RWPE1 (cell line): ENCODE data around the gene TSN.
A peak's percentile ranks its signal among the peaks of the same experiment; 100 is the strongest.

ENCODE experiments used
- CTCF ChIA-PET: fragments of 350-600 bp; sonication (Branson Sonifier 250); formaldehyde crosslinking; extraction: SDS; loops from one replicate; lab custom pipeline; 2021; lab: Yijun Ruan, JAX
- POLR2A ChIA-PET: fragments of 400-600 bp; formaldehyde crosslinking; extraction: SDS; loops from one replicate; lab custom pipeline; 2020; ENCODE audit warnings: antibody characterized with exemption; ENCODE audit not compliant: low non-redundant PET; lab: Yijun Ruan, JAX
- DNase-seq: peaks from one replicate; pipeline ENCODE4 v3.0.0; 2012; ENCODE audit warnings: low spot score
- H3K27ac ChIP-seq: fragments of 450-650 bp; 2 replicates; pipeline ENCODE4 v1.5.1; 2017
- CTCF ChIP-seq: fragments of 450-650 bp; conservative IDR thresholded peaks from 2 replicates; pipeline ENCODE4 v1.5.1; 2017; ENCODE audit warnings: low read depth, mild to moderate bottlenecking

TSN gene

GRCh38 chr2:121740973-121741372, 14.5 kb upstream of the TSN start:
- no peak for TF ChIP-seq CTCF
- H3K27ac ChIP-seq: no peak overlapping the region
- no peak for DNase-seq
- ChIA-PET CTCF (interaction anchor here (0.6 kb wide), 1 partner anchor 1291 kb away, joined by 3 read pairs; no protein-coding TSS in a partner anchor), POLR2A (no interaction called here)

GRCh38 chr2:121741450-121741849, 14.0 kb upstream of the TSN start:
- POLR2A ChIA-PET: no interaction called here
- no peak overlapping the region for H3K27ac ChIP-seq
- DNase-seq: no peak
- CTCF ChIA-PET: no interaction called here
- TF ChIP-seq CTCF: no peak

GRCh38 chr2:121746071-121746578, 9.3 kb upstream of the TSN start:
- no peak for DNase-seq
- ChIA-PET POLR2A (no interaction called here), CTCF (no interaction called here)
- no peak for TF ChIP-seq CTCF
- H3K27ac ChIP-seq: no peak overlapping the region

- peak; percentile 24 for TF ChIP-seq CTCF
- DNase-seq: no peak
- no peak overlapping the region for H3K27ac ChIP-seq
- CTCF ChIA-PET: interaction anchor here (0.6 to 0.7 kb wide), 3 partner anchors 35 to 403 kb away, joined by 3 to 4 read pairs (median 3); no protein-coding TSS in a partner anchor
- POLR2A ChIA-PET: no interaction called here
These were observed 7.2 kb upstream of the TSN start for GRCh38 chr2:121748202-121748601.

GRCh38 chr2:121754851-121755236, 607 bp upstream of the TSN start:
- POLR2A ChIA-PET: no interaction called here
- CTCF ChIA-PET: no interaction called here
- H3K27ac ChIP-seq: peak overlapping the region; percentile 88

GRCh38 chr2:121764681-121765228, 9.3 kb downstream of the TSN start:
- CTCF ChIA-PET: interaction anchor here (0.6 kb wide), 1 partner anchor 172 kb away, joined by 4 read pairs; no protein-coding TSS in a partner anchor
- TF ChIP-seq CTCF: no peak
- no peak for DNase-seq
- POLR2A ChIA-PET: no interaction called here
- H3K27ac ChIP-seq: peak overlapping the region; percentile 47

More at GRCh38 chr2:121754851-121755236, 607 bp upstream of the TSN start:
- TF ChIP-seq CTCF: no peak
- no peak for DNase-seq
